Activated T-cell treated with anti-CD3 and anti-CD28 coated beads for 24 hours (primary cell): ENCODE measurements around the gene CTBP1.

ENCODE experiments used
- DNase-seq: peaks from one replicate; pipeline ENCODE4 v3.0.0-alpha.2; 2020; ENCODE audit warnings: low read depth

Gene CTBP1

DNA sequence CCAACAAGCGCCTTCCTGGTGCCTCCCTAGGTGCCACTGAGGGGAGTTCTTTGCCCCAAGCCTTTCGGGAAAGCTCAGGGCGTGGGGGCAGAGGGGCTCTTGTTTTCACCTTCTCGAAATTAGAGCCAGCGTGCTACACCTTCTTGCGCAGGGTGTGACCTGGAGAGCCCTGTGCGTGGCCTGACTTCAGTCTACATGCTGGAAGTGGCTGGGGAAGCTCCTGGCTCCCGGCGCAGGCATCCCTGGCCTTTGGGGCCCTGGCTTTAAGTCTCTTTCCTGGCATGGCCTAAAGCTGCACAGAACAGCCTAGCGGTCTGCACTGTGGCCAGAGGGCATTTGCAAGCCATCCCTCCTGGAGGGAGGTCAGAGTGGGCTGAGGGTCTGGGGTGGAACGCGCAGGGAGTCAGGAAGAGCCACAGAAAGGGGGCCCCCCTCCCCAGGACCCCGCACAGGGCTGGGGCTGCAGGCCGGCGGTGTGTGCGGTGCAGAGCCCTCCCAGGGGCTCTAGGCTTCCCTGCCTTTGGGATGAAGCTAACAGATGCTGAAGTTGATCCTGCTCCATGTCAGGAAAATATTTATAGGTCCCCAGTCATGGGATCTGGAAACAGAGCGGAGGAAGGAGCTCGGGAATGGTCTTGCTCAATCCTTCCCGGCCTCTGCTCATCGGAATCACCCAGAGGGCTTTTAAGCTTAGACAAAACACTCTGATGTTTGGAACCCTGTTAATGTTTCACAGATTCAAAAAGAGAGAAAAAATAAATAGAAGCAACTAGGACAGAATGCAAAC lies 75.8 kb downstream of the CTBP1 start:
- DNase-seq = no peak

DNA sequence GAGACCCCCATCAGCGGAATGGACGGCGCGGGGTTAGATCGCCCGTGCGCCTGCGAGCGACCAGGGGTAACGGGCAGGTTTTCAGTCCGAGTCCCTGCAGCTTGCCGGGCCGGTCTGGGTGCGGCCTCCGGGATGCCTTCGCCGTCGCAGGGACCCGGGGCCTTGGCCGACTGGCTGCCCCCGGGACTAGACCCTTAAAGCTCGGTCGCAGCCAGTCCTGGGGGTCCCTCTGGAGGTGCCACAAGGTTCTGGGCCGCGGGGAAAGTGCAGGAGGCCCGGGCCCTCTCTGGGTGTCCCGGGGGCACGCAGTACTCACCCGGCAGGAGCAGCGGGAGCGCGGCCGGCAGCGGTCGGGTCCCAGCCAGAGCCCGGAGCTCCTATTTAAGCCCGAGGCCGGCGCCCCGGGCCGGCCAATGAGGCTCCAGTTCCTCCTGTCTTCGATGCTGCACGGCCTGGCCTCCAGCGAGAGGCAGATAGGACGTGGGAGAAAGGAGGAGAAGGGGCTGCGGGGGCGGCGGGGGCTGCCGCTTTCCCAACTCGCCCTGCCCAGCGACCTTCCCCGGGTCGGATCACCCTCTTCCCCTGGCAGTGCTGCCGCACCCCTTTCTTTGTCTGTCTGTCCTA lies 76.6 kb downstream of the CTBP1 start, which contains the start of gene SPON2:
Gene SPON2 (minus strand): TSS at position 356 of the 624 bp plus-strand sequence.
- DNase-seq = no peak

DNA sequence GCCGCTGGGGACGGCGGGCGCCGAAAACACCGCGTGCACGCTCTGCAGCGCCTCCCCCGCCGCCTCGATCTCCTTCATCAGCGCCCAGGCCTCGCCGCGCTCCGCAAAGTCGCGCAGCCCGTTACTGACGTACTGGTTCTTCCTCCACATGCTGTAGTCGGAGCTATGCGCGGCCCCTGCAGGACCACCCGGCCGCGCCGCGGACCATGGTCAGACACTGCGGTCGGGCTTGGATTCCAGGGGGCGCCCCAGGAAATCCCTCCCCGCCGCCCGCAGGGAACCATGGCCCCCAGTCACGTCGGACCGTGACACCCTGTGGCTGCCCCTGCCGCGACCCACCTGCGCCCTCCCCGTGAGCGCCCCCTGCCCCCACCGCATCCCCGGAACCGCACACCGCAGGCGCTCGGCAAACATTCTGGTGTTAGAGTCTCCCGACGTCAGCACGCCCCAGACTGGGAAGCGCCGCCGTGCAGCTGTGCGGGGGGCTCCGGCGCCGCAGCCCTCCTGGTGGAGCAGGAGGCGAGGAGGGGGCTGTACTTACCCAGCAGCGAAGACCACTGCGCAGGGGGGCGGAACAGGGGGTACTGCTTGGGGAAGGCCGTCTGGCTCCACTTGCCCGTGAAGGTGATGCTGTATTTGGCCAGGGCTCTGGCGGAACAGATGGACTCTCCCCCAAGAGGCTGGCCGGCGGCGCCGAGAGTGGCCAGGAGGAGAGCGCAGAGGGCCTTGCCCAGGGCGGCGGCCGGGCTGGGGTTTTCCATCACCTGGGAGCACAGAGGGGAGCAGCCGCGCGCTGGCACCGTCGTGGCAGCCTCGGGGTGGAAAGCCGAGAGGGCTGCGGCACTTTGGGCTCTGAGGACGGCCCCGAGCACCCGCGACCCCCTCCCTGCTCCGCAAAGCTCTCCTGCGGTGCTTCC lies 77.4 kb downstream of the CTBP1 start:
- no peak for DNase-seq

DNA sequence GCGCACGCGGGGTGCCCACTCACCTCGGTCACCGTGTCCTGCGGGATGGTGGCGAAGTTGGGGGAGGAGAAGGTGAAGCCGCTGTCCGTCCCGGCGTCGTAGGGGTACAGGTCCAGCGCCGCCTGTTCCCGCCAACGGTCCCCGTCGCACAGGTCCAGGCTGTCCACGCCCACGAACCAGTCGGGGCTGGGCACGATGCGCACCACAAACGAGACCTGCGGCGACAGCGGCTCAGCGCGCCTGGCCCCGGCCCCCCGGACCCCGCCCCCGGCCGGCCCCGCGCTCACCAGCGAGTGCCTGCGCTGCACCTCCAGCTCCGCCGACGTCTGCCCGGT lies 78.0 kb downstream of the CTBP1 start:
- no peak for DNase-seq

DNA sequence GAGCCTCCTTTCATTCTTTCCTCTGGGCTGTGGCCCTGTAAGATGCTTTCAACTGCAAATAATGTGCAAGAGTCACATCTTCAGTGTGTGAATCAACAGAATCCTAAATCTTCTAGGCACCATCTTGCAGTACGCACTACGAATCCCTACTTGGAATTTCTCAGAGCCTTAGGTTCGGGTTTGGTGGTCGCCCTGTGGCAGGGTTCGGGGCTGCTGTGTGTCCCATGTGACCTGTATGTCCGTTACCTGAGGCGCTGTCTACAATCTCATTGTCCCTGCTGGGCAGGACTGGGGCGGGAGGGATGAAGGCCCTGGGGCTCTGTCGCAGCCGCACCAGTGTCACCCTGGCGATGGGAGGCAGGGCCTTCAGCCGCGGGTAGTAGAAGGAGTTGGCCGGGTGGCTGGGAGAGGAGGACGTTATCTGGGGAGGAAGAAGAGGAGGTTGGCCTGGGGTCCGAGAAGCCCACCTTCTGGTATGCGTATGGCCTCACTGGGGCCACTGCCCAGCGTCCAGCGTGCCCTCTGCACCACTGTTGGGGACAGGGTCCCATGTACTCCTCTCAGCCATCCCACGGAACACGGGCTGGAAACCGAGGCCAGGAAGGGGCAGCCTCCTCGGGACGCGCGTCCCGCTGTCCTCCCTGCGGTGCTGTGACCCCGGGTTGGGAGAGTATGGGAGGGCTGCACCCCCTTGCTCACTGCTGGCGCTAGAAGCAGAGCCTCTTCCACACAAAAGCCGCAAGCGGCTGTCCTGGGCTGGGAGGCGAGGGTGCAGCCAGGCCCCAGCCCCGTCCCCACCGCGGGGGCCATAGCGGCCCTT lies 78.6 kb downstream of the CTBP1 start:
- no peak for DNase-seq

DNA sequence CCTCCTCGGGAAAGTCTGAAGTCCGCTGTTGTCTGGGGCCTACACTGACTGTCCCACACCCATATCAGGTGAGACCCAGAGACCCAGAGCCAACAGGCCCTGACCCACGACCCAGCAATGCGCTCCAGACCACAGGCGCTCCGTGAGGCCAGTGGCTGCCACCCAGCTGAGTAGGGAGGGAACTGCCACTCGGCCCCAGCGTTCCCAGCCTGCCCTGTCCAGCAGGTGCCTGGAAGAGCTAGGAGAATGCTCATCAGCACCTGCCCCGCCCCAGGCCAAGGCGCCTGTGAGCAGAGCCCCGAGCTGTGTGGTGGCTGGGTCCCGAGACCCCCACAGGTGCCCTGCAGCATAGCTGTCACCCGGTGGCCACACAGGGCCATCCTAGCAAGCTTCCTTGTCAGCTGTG lies 79.2 kb downstream of the CTBP1 start:
- no peak for DNase-seq

DNA sequence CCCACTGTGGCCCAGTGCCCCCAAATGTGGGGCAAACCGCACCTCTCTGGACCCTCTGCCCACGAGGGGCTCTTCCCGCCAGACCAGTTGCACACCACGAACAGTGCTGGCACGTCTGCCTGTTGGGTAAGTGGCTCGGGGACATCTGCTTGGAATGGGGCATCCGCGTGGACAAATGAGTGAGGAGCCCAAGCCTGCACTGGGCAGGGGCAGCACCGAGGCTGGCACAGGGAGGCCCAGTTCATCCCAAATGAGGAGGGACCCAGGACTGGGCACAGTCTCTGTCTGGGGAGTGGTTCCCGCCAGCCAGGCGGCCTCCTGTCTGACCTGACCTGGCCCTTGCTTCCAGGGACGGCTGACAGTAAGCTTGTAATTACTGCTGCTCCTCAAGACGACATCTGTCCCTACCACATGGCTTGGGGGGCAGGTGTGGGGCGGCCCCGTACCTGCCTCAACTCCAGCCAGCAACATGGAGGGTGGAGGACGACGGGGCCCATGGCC lies 79.7 kb downstream of the CTBP1 start:
- no peak for DNase-seq

DNA sequence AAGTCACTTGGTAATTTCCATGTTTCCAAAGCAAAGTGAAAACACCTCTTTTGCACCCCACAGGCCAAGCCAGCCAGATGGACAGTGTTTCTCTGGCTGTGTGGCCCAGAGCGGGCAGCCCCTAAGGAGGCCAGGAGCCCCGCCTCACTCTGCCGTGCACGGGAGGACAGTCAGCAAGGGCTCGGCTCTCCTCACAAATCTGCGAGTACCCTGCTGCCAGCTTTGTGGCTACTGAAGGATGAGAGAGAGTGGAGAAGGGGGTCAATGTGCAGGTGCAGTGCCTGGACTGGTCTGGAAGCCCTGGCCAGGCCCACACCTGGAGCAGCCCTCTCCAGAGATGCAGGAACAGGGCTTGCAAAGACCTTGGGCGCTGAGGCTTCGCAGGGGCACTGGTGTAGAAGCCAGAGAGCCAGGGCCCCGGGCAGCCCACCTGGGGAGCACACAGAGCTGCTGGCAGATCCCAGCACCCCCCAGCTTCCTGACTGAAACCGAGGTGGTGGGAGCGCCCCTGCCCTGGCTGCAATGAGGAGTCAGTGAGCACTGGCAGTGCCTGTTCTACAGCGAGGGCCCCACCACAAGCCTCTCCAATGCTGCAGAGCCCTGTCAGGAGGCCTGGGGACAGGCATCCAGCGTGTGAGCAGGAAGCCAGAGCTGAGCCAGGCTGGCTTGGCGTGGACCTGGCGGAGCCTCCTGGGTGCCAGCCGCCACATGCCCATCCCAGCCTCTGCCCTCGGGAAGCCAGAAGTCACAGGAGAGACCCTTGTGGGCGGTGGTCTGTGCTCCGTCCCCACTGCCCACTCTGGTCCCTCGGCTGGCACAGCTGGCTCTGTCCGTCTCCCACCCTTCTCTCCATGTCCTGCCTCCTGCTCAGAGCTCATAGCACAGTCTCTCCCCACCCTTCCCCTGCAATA lies 80.5 kb downstream of the CTBP1 start:
- DNase-seq = no peak

DNA sequence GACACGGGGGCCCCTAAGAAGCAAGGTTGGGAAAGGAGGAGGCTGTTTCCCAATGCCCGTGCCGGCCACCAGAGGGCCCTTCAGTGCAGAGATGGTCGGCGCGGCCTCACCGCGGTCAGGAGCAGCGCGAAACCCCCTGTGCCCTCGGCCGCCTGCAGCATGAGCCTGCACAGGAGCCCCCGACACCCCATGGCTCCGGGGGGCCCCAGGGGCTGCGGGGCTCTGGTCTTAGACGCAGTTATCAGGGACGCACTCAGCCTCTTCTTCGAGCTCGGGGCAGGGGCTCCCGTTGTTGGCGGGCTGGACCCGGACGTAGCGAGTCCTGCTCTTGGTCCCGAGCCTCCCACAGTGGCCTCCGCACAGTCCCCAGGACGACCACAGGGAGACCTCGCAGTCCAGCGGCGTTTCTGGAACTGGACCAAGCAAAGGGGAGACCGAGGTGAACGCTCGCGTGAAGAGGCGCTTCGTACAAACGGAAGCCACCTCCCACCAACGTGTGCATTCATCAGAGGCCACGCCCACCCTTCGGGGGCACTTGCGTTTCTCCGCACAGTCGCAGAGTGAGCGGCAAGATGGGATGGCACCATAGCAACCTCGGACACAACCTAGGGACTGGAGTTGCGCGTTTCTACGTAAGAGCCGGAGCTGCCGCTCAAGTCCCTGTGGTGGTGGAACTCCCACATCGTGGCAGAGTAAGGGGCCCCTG lies 81.5 kb downstream of the CTBP1 start:
- peak; percentile 86 for DNase-seq

DNA sequence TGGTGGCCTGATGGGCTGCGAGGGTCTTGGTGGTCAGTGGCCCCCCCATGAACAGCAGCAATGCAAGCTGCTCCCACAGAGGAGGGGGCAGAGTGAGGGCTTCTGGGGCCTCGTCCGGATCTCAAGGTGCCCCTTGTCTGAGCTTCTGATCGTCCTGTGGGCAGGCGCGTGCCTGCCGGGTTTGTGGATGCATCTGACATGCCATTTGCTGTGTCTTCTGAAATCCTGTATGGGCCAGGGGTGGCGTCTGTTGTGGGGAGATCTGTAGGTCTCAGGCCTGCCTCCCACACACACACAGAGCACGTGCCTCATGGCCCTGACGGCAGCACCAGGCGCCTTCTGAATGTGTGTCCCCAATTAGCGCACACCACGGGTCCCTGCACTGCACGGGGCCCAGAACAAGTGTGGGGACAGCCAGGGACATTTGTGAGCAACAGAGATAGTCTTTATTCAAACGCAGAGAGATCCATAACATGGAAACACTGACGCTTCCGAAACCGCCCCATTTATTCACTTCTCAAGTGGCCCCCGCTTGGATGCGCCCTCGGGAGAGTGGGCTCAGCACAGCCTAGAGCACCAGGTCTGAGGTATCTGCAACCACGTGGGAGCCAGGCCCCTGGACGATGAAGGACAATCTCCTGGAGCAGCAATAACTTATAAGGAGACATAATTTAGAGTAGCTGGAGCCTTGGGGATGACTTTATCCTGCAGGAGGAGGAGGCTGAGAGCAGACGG lies 82.3 kb downstream of the CTBP1 start:
- DNase-seq = no peak

DNA sequence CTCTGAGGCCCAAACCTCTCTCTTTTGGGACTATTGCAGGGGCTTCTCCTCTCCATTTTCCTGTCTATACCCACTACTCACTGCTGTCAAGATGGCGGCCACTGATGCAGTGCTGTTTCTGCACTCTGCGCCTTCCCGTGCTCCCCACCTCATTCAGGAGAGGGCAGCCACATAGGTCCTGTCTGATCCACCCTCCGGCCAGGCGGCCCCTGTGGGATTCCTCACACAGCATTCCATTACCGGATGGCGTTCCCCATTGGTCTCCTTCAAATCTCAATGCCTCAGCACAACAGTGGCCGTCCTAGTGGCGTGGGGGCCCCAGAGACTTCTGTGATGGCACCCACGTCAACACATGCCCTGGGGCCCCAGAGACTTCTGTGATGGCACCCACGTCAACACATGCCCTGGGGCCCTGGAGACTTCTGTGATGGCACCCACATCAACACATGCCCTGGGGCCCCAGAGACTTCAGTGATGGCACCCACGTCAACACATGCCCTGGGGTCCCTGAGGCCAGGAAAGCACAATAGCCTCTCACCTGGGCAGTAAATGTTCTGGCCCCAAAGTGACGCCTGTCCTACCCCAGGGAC lies 83.9 kb downstream of the CTBP1 start:
- DNase-seq = no peak

DNA sequence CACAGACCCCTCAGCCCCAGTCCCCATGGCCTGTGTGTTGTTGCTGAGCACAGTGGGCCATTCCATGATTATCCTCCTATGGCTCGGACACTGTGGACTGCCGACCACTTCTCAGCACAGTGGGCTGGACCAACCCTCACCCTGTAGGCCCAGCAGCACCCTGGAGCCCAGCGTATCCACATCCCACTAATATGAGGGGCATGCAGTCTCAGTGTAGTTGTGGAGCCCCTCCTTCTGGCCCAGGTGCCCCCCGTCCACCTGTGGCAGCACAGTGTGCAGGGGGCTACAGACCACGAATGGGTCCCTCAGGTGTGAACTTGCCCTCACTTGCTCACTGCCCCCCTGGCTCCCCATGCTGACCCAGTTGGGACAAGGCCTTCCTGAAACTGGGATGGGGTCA lies 84.5 kb downstream of the CTBP1 start:
- no peak for DNase-seq

DNA sequence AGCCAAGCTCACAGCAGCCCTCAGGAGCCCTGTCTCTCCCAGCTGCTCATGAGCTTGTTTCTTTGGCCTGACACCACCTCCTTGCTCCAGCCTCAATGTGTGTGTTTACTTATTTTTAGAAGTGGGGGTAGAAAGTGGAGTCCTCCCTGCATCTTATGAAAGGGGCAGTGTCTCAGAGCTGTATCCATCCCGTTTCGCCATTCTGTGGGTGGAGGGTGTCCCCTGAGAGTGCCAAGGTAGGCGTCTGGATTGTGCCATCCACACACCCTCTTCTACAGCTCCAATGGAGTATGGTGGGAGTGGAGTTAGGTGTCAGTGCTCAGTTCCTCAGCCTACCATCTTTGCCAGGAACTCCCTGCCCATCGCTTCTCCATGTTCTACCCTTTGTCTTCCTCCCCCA lies 84.9 kb downstream of the CTBP1 start:
- DNase-seq = no peak
